GM12875 (cell line): Measurements from ENCODE around the gene LPIN3.

Source experiments
- H3K4me3 ChIP-seq: one replicate; pipeline ENCODE4 v1.5.1; 2011; ENCODE audit warnings: low read depth, low read length, control low read depth
- TF ChIP-seq, protein P1 (sequence below): IDR thresholded peaks from 2 replicates; pipeline ENCODE4 v1.5.1; 2011; ENCODE audit warnings: low read depth, mild to moderate bottlenecking, control low read depth, inconsistent platforms, low read length, moderate library complexity, borderline replicate concordance; ENCODE audit not compliant: insufficient read depth

The LPIN3 gene

DNA sequence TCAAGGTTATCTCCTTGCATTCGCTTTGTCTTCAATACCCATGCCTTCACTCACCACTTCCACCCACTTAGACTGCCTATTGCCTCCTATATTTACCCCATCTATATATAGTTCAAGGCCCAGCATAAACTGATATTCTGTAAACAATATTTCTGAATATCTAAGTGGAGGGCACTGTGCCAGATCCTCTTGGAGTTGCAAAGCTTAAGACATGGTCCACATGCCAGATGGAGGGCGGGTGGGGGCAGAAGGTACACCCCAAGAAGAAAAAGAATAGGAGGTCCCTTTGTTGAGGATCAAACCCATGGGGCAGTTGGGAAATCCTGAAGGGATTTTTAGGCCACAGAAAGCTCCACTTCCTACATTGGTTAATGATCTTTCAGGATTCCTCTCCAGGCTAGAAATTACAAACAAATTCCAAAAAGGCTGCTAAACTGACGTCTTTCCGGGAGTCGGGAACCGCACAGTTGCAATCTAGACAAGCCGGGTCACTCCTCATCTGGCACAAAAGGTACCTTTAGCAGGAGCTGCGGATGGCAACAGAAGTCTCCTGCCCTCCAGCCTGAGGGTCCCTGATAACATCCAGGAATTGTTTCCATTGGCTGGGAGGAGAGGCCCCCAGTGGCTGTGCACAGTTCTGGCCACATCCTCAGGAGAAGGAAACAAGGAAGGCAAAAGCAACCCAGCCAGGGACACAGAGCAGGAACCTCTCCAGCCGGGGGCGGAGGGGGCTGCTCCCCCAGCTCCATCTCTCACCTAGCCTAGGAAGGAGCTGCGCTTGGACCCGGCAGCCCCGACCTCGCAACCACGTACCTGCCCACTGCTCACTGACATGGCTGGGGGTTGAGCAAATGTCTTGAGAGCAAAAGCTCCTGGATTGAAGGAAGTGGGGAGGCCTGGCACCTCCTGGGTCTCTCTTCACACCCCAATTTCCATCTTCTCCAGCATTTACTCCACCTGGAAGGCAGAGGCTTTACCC is 5.9 kb upstream of the LPIN3 start:
- no peak overlapping the region for H3K4me3 ChIP-seq
- TF ChIP-seq, protein P1, sequence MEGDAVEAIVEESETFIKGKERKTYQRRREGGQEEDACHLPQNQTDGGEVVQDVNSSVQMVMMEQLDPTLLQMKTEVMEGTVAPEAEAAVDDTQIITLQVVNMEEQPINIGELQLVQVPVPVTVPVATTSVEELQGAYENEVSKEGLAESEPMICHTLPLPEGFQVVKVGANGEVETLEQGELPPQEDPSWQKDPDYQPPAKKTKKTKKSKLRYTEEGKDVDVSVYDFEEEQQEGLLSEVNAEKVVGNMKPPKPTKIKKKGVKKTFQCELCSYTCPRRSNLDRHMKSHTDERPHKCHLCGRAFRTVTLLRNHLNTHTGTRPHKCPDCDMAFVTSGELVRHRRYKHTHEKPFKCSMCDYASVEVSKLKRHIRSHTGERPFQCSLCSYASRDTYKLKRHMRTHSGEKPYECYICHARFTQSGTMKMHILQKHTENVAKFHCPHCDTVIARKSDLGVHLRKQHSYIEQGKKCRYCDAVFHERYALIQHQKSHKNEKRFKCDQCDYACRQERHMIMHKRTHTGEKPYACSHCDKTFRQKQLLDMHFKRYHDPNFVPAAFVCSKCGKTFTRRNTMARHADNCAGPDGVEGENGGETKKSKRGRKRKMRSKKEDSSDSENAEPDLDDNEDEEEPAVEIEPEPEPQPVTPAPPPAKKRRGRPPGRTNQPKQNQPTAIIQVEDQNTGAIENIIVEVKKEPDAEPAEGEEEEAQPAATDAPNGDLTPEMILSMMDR, result no peak

DNA sequence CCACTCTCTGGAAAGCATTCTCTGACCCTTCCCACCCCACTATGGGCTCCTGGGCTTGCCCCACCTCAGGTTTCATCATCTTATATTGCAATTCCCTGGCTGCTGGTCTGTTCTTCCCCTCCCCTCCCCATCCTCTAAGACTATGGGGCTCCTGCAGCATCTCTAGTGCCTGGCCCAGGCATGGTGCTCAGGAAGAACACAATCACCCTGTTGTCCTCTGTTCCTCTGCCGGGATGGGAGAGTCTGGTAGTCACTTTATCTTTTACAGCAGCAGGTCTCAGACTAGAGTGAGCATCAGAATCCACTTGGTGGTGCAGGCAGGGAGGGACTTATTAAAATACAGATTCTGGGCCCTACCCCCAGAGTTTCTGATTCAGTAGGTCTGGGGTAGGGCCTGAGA is 5.0 kb upstream of the LPIN3 start:
- H3K4me3 ChIP-seq, result no peak overlapping the region
- TF ChIP-seq, protein P1, result no peak

DNA sequence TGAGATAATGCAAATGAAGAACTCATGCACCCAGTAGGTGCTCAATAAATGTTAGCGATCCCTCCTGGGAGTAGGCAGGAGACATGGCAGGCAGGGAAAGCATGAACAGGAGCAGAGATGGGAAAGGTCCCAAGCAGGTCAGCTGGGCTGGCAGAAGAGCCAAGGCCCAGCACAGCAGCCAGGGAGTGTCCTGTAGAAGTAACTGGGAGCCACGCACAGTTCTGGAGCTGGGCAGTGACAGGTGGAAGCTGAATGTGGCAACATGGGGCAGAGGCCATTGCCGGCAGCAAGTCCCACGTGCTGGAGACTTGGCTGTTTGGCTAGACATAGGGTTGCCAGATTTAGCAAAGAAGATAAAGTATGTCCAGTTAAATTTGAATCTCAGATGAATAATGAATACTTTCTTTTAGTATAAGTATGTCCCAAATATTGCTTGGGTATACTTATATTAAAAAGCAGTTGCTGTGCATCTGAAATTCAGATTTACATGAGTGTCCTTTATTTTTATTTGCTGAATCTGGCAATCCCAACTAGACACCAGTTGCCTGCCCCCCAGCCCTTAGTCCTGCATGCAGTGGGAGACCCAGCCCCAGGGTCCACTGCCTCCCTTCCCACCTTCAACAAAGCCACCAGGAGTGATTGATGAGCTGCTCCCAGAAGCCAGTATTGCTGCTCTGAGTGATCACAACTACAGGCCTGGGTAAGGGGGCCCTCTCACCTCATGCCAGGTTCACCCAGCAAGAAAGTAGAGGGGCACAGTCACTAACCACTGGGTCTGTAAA is 3.7 kb upstream of the LPIN3 start:
- TF ChIP-seq, protein P1, result no peak
- H3K4me3 ChIP-seq, result no peak overlapping the region

DNA sequence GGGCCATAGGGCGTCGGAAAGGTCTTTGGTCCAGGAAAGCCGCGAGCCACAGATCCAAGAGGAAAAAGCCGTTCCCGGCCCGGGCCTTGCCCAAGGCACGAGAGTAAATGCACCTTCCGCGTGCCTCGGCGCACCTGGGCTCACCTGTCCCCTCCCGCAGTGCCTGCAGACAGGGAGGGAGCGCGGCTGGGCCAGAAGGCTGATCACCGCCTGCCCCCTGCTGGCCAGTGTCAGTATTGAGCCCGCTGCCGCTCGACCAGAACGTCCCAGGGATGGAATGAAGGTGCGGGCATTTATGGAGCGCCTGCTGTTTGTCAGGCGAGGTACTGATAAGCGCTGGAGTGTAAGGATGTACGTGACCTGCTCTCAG is 679 bp upstream of the LPIN3 start:
- no peak overlapping the region for H3K4me3 ChIP-seq
- TF ChIP-seq, protein P1, result peak; percentile 94

DNA sequence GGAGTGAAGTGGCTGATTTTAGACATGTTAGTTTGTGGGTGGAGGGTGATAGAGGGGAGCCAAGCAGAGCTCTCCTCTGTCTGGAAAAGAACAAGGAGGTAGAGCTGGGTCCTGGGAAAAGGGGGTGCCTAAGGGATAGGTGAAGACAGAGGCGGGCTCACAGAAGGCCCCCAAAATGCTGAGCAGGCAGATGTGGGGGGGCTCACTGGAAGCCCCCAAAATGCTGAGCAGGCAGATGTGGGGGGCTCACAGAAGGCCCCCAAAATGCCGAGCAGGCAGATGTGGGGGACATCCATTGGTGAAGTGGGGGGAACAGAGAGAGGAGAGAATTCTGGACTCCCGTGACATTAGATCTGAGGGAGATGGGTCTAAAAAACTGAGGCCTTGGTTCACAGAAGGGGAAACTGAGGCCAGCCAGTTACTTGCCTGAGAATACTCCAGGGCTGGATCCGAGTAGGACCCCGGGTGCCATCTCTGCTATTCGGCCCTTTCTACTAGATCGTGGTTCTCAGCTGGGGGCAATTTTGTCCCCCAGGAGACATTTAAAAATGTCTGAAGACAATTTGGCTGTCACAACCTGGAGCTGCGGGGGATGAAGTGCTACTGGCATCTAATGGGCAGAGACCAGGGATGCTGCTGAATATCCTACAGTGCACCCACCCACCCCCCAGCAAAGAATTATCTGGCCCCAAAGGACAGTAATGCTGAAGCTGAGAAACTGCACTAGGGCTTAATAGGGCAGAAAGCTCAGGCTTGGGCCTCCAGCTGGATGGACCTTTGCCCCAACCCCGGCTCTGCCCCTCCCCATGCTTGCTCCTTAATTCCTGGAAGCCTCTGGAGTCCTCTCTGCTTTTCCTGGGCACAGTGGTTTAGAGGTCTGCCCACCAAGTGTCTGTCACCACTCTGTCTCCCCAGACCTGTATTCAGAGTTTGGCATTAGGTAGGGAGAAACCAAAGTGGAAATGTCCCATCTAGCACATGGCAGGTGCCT is 2.1 kb downstream of the LPIN3 start:
- TF ChIP-seq, protein P1, result no peak
- H3K4me3 ChIP-seq, result no peak overlapping the region

DNA sequence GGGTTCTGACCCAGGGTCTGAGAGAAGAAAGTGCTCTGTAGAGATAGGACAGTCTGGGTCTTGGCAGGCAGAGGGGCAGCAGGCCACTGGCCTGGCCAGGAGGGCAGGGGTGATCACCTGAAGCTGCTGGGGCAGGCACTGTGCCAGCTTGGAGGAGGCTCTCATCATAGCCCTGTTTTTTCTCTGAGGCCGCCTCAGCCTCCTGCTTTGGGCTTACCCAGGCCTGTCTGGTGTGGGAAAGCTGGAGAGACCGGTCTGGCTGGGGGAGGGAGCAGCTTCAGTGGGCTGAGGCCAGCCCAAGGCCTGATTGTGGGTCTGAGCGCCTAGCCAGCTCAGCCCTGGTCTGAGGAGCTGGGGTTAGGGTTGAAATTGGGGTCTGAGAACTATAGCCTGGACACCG is 3.9 kb downstream of the LPIN3 start:
- TF ChIP-seq, protein P1, result no peak
- no peak overlapping the region for H3K4me3 ChIP-seq
